ENCODE measurements around the gene TEAD1. TPM values are rescaled to one million over a fixed set of nuclear protein-coding genes. Genes with fewer than 3 reads are reported as not detected.

TEAD1 gene
- total RNA-seq, 1 donor from 2014 or later: 158 TPM

DNA sequence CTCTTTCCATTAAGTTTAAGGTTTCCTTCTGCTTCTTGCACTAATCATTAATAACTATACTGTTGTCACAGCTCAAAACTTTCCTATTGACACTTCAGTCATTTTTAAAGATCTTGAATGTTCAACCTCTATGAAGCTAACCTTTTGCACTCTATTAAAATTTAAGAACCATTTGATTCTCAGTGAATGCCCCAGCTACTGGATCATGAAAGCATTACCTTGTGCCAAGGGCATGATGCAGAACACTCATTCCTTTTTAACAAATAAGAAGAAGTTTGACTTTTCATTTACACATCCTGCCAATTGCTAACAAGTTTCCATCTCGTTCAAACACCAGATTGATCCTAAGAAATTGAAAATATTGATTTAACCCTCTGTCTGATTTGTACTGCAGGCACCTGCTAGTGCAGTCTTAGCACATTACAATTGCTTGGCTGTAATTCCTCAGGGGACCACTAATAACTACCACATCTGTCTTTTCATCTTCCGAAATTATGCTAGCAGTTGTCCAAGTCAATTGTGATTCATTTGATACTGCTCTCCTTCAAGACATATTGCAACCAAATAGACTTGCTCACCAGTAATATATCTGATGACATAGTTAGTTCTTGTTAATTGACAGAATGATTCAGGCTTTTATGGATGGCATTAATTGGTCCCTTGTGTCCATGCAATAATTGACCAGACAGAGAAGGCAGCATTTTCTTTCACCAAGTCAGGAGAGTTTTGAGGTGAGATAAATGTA, 158.4 kb downstream of the TEAD1 start:
- DNase-seq (ENCODE audit: low spot score): no peak

DNA sequence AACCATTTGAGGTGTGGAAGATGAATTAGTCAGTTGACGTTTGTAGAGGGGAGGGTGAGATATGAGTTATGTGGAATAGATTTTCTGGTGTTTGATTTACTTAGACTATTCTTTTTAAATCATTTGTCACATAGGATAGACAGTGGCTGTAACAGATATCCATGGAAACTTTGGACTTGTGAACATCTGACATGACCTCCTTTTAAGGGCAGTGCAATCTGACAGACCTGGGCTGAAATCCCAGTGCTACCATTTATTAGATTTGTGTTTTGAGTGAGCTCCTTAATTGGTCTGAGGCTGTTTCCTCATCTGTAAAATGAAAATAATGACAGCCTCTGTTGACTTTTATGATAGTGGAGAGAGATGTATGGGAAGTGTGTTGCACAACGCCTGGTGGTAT, 159.9 kb downstream of the TEAD1 start:
- no peak for DNase-seq (ENCODE audit: low spot score)

DNA sequence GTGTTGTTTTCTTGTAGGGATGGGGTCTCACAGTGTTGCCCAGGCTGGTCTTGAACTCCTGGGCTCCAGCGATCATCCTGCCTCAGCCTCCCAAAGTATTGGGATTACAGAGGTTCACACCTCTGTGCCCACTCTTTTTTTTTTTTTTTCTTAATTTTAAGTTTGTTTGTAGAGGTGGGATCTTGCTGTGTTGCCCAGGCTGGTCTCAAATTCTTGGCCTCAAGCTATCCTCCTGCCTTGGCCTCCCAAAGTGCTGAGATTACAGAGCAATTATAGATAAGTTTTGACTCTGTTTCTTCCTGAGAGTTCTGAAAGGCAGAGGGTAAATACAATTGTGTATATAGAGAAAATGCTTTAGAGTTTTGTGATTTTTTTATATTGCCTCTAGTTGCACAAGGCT, 160.4 kb downstream of the TEAD1 start:
- DNase-seq (ENCODE audit: low spot score): no peak

DNA sequence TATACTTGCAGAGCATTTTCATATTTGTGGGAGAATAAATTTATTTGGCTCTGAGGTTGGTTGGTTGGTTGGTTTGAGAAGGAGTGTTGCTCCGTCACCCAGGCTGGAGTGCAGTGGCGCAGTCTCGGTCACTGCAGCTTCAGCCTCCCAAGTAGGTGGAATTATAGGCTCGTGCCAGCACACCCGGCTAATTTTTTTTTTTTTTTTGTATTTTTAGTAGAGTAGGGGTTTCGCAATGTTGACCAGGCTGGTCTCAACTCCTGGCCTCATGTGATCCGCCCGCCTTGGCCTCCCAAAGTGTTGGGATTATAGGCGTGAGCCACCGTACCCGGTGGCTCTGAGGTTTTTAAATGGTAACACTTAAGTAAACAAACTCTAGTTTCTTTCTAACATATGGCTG, 161.1 kb downstream of the TEAD1 start:
- DNase-seq (ENCODE audit: low spot score): no peak

DNA sequence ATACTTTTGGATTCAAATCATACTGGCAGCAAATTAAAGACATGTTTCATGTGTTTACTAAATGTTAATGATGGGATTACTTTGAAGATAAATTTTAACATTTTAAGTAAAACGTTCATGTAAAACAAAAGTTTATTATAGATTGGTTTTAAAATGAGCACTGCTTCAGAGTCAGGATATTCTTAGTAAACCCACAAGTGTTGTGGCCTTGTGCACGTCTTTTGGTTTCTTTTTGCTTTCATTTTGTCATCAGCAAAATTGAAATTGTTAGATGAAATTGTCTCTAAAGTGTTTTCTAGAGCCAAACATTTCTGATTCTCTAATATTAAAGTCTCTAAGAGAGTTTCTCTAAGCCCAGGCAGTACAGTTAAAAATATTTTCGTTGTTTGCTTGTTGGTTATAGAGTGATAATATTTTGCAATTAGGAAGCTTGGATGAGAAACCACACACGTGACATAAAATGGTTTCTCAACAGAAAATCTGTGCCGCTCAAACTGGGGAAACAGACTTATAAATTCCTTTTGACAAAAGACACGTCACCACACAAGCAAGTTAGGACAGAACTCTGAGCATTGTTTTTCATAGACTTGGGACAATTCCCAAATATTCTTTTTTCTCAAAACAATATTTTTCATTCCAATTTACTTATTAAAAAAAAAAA, 164.4 kb downstream of the TEAD1 start:
- DNase-seq (ENCODE audit: low spot score): peak; percentile 22

DNA sequence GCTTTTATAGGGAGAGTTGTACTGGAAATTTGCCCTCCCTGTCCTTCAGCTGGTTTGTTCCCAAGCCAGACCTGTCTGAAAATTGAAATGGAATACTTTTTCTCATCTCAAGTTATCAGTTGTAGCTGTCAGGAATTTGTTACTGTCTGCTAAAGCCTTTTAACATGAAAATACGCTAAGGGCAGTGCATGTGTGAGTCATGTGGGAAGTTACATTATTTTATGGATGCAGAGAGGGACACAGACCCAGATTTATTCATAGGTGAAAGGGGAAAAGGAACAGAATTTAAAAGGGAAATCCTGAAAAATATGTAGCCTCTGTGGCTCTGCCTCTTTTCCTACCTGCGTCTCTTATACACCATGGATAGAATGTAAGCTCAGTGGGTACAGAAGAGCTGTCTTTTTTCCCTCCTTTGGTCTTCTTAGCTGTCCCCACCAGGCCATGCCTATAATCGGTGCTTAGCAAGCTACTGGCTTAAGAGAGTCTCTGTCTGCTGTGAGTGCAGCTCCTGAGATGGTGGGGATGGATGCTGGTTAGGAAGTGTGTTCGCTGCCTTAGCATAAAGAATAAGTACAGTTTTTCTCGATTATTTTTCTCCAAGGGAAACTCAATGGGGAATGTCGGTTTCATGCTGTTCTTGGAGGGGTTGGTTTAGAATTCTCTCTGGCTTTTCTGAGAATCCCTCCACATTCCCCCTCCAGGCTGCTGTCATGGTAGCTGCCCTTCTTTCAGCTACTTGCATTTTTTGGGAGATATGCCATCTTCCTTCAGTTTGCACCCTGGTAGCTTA, 166.8 kb downstream of the TEAD1 start:
- DNase-seq (ENCODE audit: low spot score): peak; percentile 67

DNA sequence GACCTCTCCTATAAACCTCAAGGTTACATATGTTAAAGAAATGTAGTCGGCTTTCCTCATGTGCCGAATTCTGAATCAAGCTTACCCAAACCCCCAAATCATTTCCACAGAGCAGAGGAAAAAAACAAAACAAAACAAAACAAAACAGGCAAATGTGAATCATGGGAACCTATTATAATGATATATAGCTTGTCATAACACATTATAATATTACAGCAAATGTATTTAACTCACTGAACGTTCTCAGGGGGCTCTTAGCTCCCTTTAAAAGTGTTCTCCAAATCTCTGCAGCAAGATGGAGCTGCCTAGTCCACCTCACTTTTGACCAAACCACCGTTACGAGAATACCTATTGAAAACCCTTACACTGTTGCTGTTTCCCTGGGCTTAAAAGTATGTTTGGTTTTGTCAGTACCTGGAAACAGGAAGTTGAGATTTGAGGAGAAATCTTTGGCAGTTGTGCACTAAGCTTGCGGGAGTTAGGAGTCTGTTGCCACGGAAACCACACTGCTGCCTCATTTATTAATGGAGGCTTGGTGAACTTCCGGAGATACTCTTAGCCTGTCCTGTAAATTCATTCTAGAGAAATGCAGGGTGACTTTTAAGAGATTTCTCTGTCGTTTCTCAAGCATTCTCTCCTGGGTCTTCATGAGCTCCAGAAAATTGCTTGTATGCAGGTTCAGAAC, 167.9 kb downstream of the TEAD1 start:
- DNase-seq (ENCODE audit: low spot score): peak; percentile 86

DNA sequence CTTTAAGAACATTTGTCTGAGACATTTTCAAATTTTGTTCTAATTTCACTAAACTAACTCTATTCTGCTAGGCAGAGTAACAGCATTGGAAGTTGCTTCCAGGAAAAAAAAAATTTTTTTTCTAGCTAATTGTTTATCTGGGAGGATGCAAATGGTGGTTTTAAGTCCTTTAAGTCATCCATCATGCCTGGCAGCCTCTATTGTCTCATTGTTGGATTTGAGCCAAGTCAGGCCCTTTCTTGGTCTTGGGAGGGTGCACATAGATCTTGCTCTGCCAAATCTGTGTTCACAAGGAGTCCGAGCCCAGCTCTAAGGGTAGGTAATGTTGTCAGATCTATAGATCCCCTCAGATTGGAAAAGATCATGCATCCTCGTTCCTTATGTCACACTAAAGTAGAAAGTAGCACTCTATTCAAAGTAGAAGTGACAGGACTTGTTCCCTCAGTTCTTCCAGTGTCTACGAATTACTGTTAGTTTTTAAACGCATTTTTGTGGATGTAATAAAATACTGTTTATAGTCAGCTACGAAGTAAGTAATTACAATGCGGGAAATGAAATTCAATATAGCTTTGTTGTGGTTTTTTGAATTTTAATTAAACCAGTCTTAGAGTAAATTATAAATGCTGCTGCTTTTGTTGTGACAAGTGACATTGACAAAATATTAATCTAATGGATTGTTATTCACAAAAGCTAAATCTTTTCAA, 168.9 kb downstream of the TEAD1 start:
- DNase-seq (ENCODE audit: low spot score): peak; percentile 77

DNA sequence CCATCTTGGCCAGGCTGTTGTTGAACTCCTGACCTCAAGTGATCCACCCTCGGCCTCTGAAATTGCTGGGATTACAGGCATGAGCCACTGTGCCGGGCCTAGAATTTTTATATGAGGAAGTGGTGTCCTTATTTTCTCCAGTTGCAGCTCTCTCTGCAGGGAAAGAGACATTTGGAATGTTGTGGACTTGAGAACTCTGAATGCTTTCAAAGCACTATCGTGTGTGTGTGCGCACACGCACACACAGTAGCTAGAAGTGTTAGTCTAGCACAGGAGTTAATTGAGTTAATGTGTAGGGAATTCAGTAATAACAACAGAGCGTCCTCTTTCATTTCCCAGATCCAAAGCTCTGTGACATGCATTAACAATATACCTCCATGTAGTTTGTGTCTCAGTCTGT, 170.9 kb downstream of the TEAD1 start:
- peak; percentile 63 for DNase-seq (ENCODE audit: low spot score)

DNA sequence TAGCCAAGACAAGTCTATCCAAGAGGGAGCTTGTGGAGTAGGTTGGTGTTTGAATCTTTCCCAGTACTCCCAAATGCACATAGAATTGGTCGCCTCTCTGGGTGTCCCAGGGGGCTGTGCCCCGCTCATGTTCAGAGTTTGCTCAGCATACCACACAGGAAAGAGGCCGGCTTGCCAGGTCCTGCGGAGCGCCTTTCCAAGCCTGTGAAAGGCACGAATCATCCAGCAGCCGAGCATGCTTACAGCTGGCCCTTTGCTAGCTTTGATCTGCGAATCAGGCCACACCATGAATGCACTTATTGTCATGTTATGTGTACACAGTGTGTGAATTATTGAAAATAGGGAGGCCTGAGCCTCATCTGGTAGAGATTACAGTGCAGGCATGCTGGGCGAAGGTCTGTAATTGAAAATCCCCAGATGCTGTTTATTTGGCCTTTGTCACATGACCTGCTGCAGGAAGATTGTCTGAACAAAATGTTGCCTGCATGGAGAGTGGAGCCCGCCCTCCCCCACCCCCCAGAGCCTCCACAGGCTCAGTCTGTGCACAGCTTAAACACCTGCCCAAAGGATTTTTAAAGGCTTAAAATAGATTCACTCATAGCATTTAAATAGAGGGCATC, 171.6 kb downstream of the TEAD1 start:
- DNase-seq (ENCODE audit: low spot score): peak; percentile 75

DNA sequence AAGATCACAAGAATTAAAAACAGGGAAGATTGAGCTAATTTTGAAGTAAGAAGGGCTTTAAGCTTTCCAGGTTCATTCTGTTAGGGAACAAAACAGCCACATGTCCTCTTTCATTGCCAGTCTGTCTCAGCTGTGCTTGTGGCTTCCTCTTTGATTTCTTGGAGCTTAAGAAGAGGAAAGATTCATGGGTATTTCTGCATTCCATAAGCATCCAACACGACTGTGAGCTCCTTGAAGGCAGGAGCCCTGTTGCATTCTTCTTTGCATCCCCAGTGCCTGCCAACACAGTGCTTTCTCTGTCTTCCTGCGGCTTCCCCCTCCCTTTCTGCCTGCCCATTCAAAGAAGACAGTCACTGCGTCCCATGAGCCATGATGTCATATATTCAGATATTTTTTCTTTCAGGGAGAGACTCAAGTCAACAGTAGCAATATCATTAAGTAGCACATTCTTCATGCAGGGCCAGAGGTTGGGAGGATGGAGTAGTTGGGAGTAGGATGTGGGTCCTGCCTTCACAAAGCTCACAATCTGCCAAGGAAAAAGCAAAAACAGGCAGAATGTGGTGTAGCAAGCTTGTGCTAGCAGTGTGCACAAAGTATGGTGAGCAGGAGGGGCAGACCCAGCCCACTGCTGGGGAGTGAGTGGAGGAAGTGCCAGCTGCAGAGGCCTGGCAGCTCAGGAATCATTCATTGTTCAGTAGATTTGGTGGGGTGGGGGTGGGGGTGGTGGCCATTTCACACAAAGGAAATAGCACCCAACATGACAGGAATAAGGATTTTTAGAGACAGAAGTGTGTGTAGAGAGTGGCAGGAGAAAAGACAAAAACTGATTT, 172.8 kb downstream of the TEAD1 start:
- no peak for DNase-seq (ENCODE audit: low spot score)

DNA sequence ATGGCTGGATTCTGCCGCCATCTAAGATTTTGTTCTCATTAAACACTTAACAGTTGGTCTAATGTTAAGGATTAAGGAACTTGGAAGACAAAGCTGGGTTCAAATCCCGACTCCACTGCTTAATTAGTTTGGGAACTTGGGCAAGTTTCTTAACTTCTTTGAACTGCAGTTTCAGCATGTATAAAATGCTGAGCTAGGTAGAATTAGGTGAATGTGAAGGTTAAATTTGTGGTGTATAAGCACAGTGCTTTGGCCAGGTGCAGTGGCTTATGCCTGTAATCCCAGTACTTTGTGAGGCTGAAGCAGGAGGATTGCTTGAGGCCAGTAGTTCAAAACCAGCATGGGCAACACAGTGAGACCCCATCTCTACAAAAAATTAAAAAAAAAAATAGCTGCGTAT, 174.2 kb downstream of the TEAD1 start:
- no peak for DNase-seq (ENCODE audit: low spot score)

DNA sequence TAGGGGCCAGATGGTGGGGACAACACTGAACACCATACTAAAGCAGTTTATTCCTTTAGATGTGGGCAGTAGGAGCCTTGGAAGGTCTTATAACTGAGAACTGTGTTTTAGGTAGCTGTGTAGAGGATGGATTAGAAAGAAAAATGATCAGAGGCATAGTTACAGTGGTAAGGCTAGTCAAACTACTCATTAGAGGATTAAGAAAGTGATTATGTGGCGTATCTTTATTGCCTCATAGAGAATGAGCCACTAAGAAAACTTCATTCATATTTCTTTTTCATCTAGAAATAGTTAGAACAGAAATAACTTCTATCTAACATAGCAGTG, 179.1 kb downstream of the TEAD1 start:
- no peak for DNase-seq (ENCODE audit: low spot score)

DNA sequence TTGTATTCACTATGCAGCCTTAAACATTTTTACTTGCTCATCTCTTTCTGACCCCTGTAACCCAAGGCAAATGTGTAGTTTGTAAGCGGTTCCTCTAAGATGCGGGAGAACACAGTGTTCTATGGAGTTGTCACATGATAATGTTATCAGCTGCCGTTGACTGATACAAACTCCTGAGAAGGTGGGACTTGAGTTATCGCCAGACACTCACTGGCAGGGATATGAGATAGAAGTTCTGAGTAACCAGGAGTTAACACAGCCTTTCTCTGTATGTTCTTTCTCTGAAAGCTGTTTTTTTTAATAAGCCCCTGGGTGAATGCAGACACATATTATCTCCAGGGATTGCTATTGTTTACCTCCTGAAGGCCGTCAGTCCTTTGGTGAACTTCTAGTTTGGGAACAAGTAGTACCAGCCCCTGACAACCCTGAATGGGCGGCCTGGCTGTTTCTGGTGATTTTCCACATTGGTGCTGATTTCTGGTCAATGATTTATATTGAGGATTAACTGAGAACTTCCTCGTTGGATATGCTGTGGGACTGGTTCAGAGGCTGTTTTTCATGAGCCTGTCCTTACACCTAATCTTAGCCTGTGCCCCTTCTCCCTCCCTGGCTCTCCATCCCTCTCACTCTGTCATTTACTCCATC, 179.6 kb downstream of the TEAD1 start:
- DNase-seq (ENCODE audit: low spot score): peak; percentile 74

DNA sequence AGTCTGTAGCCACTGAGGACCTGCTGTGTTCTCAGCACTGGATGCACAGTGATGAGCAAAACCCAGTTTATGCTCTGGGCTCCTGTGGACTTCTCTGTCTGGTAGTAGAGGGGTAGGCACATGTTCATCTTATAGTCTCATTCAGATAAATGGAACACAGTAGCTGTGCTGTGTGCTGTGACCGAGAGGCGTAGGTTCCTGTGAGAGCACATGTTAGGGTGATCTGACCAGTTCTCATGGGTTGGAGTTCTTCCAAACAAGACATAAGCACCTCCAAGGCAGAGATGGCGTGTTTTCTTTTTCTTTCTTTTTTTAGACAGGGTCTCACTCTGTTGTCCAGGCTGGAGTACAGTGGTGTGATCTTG, 180.1 kb downstream of the TEAD1 start:
- no peak for DNase-seq (ENCODE audit: low spot score)

DNA sequence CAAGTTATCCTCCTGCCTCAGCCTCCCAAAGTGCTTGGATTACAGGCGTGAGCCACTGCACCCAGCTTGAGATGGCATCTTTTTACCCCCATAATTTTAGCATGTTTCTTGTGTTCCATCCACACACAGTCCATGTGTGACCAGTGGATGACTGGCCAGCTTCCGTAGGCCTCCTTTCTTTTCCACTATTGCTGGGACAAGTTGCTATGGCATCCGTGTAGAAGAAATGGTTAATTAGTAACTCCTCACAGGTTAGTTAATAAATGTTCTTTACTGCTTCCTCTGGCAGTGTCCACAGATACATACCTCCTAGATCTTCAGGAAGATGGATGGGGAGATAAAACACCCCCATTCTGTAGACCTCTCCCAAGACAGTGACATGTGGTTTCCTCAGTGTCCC, 180.6 kb downstream of the TEAD1 start:
- DNase-seq (ENCODE audit: low spot score): no peak

DNA sequence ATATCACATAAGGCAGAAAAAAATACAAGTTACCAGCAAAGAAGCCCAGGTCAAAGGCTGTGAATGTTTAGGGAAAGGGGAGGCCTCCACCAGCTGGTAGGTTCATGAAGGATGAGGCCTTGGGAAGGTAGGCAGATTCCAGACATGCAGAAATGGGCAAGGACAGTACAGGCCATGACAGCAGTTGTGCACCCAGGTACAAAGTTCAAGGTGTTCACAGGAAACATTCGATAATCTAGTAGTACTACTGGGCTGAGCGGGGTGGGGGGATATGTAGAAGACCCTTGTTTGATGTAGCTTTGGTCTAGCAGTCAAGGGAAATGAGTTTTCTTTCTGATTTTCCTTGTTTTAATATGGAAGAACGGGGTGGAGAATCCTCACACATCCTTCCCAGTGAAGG, 182.1 kb downstream of the TEAD1 start:
- no peak for DNase-seq (ENCODE audit: low spot score)

DNA sequence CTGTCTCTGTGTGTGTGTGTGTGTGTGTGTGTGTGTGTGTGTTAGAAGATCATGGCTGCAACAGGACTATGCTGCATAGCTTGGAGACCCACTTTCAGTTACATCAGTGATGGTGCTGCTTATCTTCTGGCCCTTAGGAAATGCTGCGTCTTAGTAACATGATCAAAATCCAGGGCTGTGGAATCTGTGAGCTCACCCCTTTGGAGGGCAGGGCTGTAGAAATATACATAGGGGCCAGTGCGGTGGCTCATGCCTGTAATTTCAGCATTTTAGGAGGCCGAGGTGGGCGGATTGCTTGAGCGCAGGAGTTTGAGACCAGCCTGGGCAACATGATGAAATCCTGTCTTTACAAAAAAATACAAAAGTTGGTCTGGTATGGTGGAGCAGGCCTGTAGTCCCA, 183.4 kb downstream of the TEAD1 start:
- no peak for DNase-seq (ENCODE audit: low spot score)

DNA sequence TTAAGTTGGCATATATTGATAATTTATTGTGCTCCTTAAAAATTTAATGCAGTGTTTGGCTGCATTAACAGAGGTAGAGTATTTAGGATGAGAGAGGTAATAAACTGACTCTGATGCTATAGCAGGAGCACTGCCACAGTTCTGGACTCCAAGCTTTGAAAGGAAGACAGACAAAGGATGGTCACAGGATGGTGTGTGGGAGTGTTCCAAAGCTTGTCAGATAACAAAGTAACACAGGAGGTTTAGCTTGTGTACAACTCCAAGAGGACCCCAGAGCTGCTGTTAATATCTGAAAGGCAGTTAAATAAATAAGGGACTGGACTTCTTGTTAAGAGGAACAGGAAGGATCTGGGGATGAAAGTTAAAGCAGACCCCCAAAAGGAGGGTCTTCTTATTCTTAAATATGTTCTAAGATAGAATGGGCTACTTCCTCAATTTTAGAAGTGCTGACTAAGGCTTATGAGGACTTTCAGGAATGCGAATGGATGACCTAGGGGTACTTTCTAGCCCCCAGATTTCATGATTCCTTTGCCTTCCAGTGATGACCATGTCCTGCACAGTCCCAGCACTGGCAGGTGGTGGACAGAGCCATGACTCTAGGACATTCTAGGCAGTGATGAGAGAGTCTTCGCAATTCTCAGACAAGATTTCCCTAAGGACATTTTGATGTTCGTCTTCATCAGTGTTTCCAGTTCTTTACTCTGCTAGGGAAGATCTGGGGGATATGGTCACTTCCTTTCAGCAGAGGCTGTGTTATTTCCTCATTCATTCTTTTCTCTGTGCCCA, 185.8 kb downstream of the TEAD1 start:
- DNase-seq (ENCODE audit: low spot score): no peak

All from umbilical cord (tissue), 2 donors.